ENCODE measurements around the gene ACBD6.

Gene ACBD6

GRCh38 chr1:180525715-180526039 is 23.3 kb upstream of the ACBD6 start:
- no peak for DNase-seq (ENCODE audit: low read depth, low spot score)

DNA sequence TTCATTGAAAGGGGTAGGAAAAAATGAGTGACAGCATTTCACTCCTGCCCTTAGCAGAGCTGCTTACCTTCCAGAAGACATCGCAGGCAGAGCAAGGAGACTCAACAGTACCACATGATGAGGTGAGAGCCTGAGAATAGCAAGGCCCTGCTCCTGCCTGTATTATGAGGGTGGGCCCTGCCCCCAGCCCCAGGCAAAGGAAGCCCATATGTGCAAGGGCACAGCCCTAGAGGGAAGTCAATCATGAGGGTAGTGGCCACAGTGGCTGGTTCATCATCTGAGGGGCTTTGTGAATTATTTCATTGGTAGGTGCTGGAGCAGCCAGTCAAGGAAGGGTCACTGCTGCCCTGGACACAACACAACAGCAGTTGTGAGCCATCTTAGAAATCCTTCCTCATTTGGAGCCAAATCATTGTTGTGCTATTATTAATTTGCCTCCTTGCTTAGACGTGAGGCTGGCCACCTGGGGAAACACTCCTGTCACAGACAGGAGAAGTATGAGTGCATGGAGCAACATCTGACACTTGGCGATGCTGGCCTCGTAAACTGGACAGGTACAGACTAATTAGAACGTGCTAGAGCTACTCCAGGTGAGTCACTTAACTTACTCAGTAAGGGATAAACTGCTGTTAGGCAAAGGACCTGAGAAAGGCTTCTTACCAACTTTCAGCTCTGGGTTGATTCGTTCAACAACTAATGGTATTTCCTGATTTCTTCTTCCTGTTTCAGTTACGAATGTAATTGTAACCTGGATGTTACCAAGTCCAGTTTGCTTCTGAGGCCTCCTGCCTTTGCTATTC is 22.7 kb upstream of the ACBD6 start:
- DNase-seq (ENCODE audit: low read depth, low spot score): no peak

- DNase-seq (ENCODE audit: low read depth, low spot score): no peak
Observed at GRCh38 chr1:180524160-180524914, 22.0 kb upstream of the ACBD6 start.

- DNase-seq (ENCODE audit: low read depth, low spot score): no peak
Observed at GRCh38 chr1:180522213-180522515, 19.8 kb upstream of the ACBD6 start.

DNA sequence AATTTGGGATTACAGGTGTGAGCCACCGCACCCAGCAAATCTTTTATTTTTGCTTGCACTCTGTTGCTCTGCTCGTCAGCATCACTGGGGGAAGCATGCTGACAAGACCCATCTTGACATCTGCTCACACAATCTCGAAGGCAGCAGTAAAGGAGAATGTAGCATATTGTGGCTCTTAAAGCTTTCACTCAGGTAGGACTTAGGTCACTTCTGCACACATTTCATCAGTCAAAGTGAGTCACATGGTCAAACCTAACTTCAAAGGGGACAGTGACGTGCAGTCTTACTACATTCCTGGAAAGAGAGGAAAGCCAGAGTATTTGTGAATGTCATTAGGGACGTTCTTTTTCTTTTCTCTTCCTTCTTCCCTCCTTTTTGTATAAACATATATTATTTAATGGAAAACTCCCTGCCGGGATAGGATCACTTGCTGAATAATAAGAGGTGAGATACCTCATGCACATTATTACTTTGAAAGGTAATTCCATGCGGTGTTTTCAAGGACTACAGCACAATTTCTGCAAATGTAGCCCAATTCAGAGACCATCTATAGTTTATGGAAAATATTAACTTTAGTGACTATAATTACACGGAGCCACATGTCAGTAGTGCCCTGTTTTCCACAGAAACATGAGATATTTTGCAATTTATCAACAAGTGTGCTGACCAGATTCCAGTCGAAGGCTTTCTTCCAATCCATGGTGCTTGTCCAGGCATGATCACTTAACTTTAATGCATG is 19.3 kb upstream of the ACBD6 start:
- DNase-seq (ENCODE audit: low read depth, low spot score): no peak

- no peak for DNase-seq (ENCODE audit: low read depth, low spot score)
Observed at GRCh38 chr1:180519846-180520245, 17.5 kb upstream of the ACBD6 start.

- DNase-seq (ENCODE audit: low read depth, low spot score): peak; percentile 59
Observed at GRCh38 chr1:180515857-180516388, 13.5 kb upstream of the ACBD6 start.

GRCh38 chr1:180515364-180515763 is 13.0 kb upstream of the ACBD6 start:
- no peak for DNase-seq (ENCODE audit: low read depth, low spot score)

DNA sequence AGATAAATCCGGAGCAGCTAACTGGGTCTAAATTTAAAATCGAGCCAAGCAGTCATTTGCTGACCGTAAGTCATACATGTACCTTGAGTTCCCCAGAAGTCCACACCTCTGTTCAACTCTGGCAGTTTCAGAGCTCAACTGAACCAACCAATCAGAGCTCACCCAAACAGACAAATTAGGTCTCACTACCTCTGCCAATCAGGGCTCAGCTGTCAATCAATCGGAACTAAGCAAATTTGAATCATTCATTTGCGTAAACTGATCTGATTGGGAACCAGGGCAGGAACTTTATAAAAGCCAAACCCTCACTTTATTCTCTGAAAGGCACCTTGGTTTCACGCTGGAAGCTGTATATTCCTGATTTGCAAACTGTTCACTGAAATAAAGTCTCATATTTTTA is 11.2 kb upstream of the ACBD6 start:
- DNase-seq (ENCODE audit: low read depth, low spot score): no peak

- no peak for DNase-seq (ENCODE audit: low read depth, low spot score)
Observed at GRCh38 chr1:180510882-180511281, 8.5 kb upstream of the ACBD6 start.

- no peak for DNase-seq (ENCODE audit: low read depth, low spot score)
Observed at GRCh38 chr1:180508725-180509097, 6.3 kb upstream of the ACBD6 start.

DNA sequence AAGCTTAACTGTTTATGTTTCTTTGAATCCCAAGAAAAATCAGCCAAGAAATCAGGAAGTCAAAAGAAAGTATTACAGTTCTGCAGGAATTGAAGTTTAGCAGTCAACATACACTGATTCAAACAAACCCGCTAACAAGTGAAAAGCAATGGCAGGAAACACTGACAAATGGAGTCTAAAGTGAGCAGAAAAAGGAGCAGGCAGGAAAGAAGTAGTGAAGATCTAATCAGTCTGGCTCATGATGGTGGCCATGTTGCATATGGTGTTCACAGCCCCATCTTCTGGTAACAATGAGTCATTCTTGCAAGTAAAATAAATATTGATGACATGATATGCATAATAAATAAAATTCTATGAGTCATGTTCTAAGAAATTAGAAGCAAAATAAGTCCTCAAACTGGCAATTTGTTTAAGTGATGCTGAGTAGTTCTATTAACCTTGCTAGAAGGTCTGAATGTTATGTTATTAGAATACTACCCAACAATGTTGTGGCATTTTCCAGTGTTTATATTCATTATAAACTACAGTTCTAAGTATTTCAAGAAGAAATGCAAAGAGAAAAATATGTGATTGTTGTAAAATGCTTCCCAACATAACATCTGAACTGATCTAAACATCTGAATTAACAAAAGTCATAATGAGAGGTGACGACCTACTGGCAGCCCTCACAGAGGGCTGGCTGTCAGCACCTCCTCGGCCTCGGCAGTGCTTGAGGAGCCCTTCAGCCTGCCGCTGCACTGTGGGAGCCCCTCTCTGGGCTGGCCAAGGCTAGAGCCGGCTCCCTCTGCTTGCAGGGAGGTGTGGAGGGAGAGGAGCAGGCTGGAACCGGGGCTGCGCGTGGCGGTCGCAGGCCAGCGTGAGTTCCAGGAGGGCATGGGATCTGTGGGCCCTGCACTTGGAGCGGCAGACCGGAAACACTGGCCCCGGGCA is 5.7 kb upstream of the ACBD6 start:
- no peak for DNase-seq (ENCODE audit: low read depth, low spot score)

GRCh38 chr1:180505732-180506335 is 3.5 kb upstream of the ACBD6 start:
- DNase-seq (ENCODE audit: low read depth, low spot score): peak; percentile 48

GRCh38 chr1:180504186-180504585 is 1.8 kb upstream of the ACBD6 start:
- no peak for DNase-seq (ENCODE audit: low read depth, low spot score)

GRCh38 chr1:180503280-180503862 is 994 bp upstream of the ACBD6 start:
- no peak for DNase-seq (ENCODE audit: low read depth, low spot score)

DNA sequence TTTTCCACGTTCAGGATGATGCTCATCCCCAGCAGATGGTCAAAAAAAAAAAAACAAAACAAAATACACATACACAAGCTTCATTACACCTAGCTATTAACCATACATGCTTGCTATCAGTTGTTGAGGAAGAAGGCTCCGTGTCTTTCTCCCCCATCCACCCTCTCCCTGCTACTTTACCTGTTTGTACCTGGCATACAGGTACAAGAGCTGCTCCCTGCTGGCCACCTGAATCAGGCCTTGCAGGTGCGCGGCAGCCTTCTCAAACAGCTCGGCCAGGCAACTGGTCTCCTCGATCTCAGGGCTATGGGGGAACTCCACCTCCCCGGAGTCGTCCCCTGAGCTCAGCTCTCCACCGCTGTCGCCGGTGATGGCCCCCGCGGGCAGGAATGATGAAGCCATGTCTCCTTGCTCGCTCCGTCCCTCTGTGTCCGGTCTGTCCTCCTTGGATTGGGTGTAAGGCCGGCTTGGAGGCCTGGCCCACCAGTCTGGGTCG is 464 bp downstream of the ACBD6 start:
- no peak for DNase-seq (ENCODE audit: low read depth, low spot score)

- DNase-seq (ENCODE audit: low read depth, low spot score): no peak
Observed at GRCh38 chr1:180500689-180501088, 1.7 kb downstream of the ACBD6 start.

- no peak for DNase-seq (ENCODE audit: low read depth, low spot score)
Observed at GRCh38 chr1:180498594-180498993, 3.8 kb downstream of the ACBD6 start.

- DNase-seq (ENCODE audit: low read depth, low spot score): no peak
Observed at GRCh38 chr1:180497826-180498225, 4.6 kb downstream of the ACBD6 start.

DNA sequence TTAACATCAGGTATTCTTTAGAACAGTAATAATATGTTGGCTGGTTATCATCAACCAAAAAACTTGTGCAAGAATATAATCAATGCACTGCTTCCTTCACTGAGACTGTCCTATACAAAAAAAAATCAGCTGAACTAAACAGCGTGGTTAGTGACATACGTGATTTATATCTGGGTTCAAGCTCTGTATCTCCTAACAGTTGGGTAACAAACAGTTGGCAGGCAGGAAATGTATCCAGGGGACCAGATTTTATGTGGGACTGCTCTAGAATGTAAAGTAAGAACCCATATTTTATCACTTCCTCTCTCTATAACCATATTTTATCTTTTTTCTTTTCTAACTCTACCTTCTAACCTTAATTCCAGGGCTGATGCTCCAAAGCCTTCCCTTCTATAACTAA is 8.0 kb downstream of the ACBD6 start:
- DNase-seq (ENCODE audit: low read depth, low spot score): no peak
